AG08396 (cell line): ENCODE results near the gene NME7.
"Not testable (repeated sequence)": the region's sequence is repeated elsewhere in the genome, so short reads cannot be mapped to it uniquely, and the experiment has no call there.

Experiments used
- DNase-seq: peaks from one replicate; pipeline ENCODE4 v3.0.0; 2012; ENCODE audit warnings: low spot score, mixed read lengths

The NME7 gene

GRCh38 chr1:169126335-169126734 is 241.3 kb downstream of the NME7 start:
- no peak for DNase-seq

- DNase-seq: not testable (repeated sequence)
Measured at GRCh38 chr1:169125597-169125996, 242.0 kb downstream of the NME7 start.

- no peak for DNase-seq
Measured at GRCh38 chr1:169124459-169124858, 243.1 kb downstream of the NME7 start.

- DNase-seq: no peak
Measured at GRCh38 chr1:169122976-169123375, 244.6 kb downstream of the NME7 start.

- DNase-seq: no peak
Measured at GRCh38 chr1:169121146-169121923, 246.3 kb downstream of the NME7 start.

GRCh38 chr1:169120066-169120465 is 247.5 kb downstream of the NME7 start:
- DNase-seq: no peak

GRCh38 chr1:169119405-169119804 is 248.2 kb downstream of the NME7 start:
- DNase-seq: peak; percentile 52

GRCh38 chr1:169118227-169118626 is 249.4 kb downstream of the NME7 start:
- no peak for DNase-seq

- DNase-seq: no peak
Measured at GRCh38 chr1:169117599-169117998, 250.0 kb downstream of the NME7 start.

GRCh38 chr1:169117014-169117413 is 250.6 kb downstream of the NME7 start:
- no peak for DNase-seq

GRCh38 chr1:169115891-169116585 is 251.6 kb downstream of the NME7 start:
- no peak for DNase-seq

- DNase-seq: peak; percentile 80
Measured at GRCh38 chr1:169113613-169114119, 253.9 kb downstream of the NME7 start.

- DNase-seq: no peak
Measured at GRCh38 chr1:169112241-169112640, 255.4 kb downstream of the NME7 start.

- DNase-seq: no peak
Measured at GRCh38 chr1:169111472-169111871, 256.1 kb downstream of the NME7 start.

GRCh38 chr1:169110689-169111447 is 256.7 kb downstream of the NME7 start:
- DNase-seq: no peak

GRCh38 chr1:169110236-169110635 is 257.4 kb downstream of the NME7 start:
- DNase-seq: no peak

- DNase-seq: peak; percentile 64
Measured at GRCh38 chr1:169109561-169110134, 257.9 kb downstream of the NME7 start.

- DNase-seq: peak; percentile 23
Measured at GRCh38 chr1:169108863-169109560, 258.6 kb downstream of the NME7 start.

- no peak for DNase-seq
Measured at GRCh38 chr1:169108223-169108622, 259.4 kb downstream of the NME7 start.

GRCh38 chr1:169107603-169108208 is 259.9 kb downstream of the NME7 start:
- peak; percentile 46 for DNase-seq
